K562 (cell line): ENCODE measurements around the gene IPO11. TPM values are rescaled to one million over a fixed set of nuclear protein-coding genes. Genes with fewer than 3 reads are reported as not detected.

ENCODE experiments used
- CCAR2 ChIP-seq: fragments of 200-400 bp; formaldehyde crosslinking; IDR thresholded peaks from 2 replicates; pipeline ENCODE4 v1.6.1; 2017; ENCODE audit warnings: mild to moderate bottlenecking, low read depth, low read length
- CEBPB ChIP-seq: fragments of 450-650 bp; IDR thresholded peaks from 2 replicates; pipeline ENCODE4 v1.6.1; 2016; ENCODE audit warnings: missing genetic modification characterization, missing compliant biosample characterization
- MCM7 ChIP-seq, 2 experiments: fragments of 450-650 bp; IDR thresholded peaks; 2 replicates each; pipeline ENCODE4 v1.6.1; 2016 to 2018
- NR2F6 ChIP-seq: fragments of 450-650 bp; formaldehyde crosslinking; IDR thresholded peaks from 2 replicates; pipeline ENCODE4 v1.4.0; 2020; ENCODE audit warnings: mild to moderate bottlenecking
- POLR3G ChIP-seq: IDR thresholded peaks from 2 replicates; pipeline ENCODE4 v1.6.1; 2011; ENCODE audit not compliant: insufficient read length, insufficient replicate concordance; ENCODE audit errors: extremely low read depth
- RAD51 ChIP-seq: fragments of 450-650 bp; IDR thresholded peaks from 2 replicates; pipeline ENCODE4 v1.7.1; 2016; ENCODE audit warnings: low read depth, mild to moderate bottlenecking, borderline replicate concordance
- RUNX1 ChIP-seq: sonication (generic); IDR thresholded peaks from 2 replicates; pipeline ENCODE4 v1.6.1; 2016; ENCODE audit warnings: antibody characterized with exemption, low read depth
- ZBTB7A ChIP-seq: IDR thresholded peaks from 2 replicates; pipeline ENCODE4 v1.6.1; 2011; ENCODE audit warnings: low read depth, mild to moderate bottlenecking, low read length, moderate library complexity, borderline replicate concordance; ENCODE audit not compliant: control insufficient read depth
- ZNF239 ChIP-seq: fragments of 250-450 bp; sonication (Bioruptor Pico); IDR thresholded peaks from 2 replicates; pipeline ENCODE4 v1.4.0; 2020; ENCODE audit warnings: mild to moderate bottlenecking
- polyA plus RNA-seq, 8 experiments: library from polyadenylated mRNA; depleted of rRNA in 4 of 8; stranded (reverse) in 5 of 8; unstranded in 3 of 8; fragments of >200 nt; fragmentation: Nextera tagmentation in 2 of 8; fragmentation: Illumina TruSeq in 1 of 8; extraction: Ambion mirVana in 2 of 8; extraction: Trizol in 1 of 8; gene quantifications; 2 replicates each; pipeline versions ENCODE4 v1.2.1 to v1.2.3, GENCODE V29; 2011 to 2014; ENCODE audit warnings: inconsistent platforms in 1 of 8, missing spikeins in 1 of 8
- total RNA-seq, 7 experiments: library from RNA; depleted of rRNA in 6 of 7; stranded (reverse); fragments of >200 nt in 6 of 7; fragmentation: Illumina TruSeq in 2 of 7; extraction: Trizol in 2 of 7; gene quantifications; 2 replicates each; pipeline versions ENCODE4 v1.2.1 to v1.2.3, GENCODE V29; 2011 to 2021; ENCODE audit warnings: low replicate concordance in 1 of 7
- TF ChIP-seq, protein P1 (sequence below): sonication (generic); formaldehyde crosslinking; IDR thresholded peaks from 2 replicates; pipeline ENCODE4 v1.8.1; 2023; ENCODE audit warnings: mild to moderate bottlenecking, missing genetic modification reagents
- TF ChIP-seq, protein P2 (sequence below): fragments of 250-450 bp; sonication (Bioruptor Pico); IDR thresholded peaks from 2 replicates; pipeline ENCODE4 v1.8.0; 2022; ENCODE audit warnings: inconsistent platforms, mild to moderate bottlenecking, moderate library complexity, borderline replicate concordance
- TF ChIP-seq, protein P3 (sequence below): fragments of 250-450 bp; sonication (Bioruptor Pico); IDR thresholded peaks from 2 replicates; pipeline ENCODE4 v1.5.1; 2021; ENCODE audit warnings: mild to moderate bottlenecking
- TF ChIP-seq, protein P4 (sequence below): fragments of 250-450 bp; sonication (Bioruptor Pico); IDR thresholded peaks from 2 replicates; pipeline ENCODE4 v1.5.0; 2020; ENCODE audit warnings: mild to moderate bottlenecking, borderline replicate concordance
- TF ChIP-seq, protein P5 (sequence below): fragments of 200-800 bp; sonication (Bioruptor generic); IDR thresholded peaks from 2 replicates; pipeline ENCODE4 v1.6.1; 2017; ENCODE audit warnings: missing genetic modification characterization, missing compliant biosample characterization
- TF ChIP-seq, protein P6 (sequence below): fragments of 450-650 bp; conservative IDR thresholded peaks from 2 replicates; pipeline ENCODE4 v1.6.1; 2016; ENCODE audit warnings: missing genetic modification characterization, low read depth, mild to moderate bottlenecking, control low read depth, missing compliant biosample characterization

Gene IPO11
- total and polyA plus RNA-seq, 9 of the 15 experiments (the other 6 are each of a cell fraction or from before 2014, with no cell fraction given) = 38.7 to 96.0 (median 70.9) TPM

DNA sequence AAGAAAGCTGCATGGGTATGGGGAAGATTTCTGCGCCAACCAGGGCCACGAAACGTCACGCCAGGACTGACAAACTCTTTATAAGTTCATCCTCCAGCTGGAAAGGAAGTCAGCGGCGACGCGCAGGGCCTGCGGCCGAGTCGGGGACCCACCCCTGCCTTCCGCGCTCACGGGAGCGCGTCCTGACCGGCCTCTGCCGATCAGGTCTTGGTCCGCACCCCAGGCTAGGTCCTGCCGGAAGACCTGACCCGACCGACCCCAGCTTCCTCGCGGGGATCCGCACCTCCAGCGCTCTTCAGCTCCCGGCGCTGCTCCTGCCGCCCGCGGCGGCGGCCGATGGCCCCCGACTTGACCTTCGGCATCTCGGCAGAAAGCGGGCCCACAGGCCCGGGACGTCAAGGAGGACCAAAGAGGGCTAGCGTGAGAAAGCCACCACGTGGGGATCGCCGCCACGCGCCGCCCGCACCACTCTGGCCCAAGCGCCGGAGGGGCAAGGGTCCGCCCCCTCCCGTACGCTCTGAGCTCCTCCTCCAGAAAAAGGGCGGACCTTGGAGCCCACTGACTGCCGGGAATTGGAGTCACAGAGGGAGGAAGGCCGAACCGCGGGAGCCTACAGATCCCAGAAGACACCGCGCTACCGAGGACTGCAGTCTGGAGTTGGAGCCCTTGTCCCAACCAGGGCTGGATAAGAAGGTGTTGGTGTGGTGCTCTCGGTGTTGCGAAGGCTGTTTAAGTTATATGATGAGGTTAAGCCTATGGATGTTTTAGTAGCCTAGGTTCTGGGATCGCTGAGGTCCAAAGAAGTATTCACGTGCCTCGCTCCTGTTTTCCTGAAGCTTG, 8.9 kb upstream of the IPO11 start, which contains the start of gene DIMT1 (continued):
- TF ChIP-seq, protein P1, sequence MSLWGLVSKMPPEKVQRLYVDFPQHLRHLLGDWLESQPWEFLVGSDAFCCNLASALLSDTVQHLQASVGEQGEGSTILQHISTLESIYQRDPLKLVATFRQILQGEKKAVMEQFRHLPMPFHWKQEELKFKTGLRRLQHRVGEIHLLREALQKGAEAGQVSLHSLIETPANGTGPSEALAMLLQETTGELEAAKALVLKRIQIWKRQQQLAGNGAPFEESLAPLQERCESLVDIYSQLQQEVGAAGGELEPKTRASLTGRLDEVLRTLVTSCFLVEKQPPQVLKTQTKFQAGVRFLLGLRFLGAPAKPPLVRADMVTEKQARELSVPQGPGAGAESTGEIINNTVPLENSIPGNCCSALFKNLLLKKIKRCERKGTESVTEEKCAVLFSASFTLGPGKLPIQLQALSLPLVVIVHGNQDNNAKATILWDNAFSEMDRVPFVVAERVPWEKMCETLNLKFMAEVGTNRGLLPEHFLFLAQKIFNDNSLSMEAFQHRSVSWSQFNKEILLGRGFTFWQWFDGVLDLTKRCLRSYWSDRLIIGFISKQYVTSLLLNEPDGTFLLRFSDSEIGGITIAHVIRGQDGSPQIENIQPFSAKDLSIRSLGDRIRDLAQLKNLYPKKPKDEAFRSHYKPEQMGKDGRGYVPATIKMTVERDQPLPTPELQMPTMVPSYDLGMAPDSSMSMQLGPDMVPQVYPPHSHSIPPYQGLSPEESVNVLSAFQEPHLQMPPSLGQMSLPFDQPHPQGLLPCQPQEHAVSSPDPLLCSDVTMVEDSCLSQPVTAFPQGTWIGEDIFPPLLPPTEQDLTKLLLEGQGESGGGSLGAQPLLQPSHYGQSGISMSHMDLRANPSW (CRISPR knock-in tag) = no peak
- TF ChIP-seq CEBPB (tag) (no peak), POLR3G (no peak), ZBTB7A (peak; percentile 77; the same call in 1 of the 2 replicates), NR2F6 (no peak), MCM7 (IDR thresholded peaks at IDR 0.05) (no peak), RUNX1 (no peak), RAD51 (peak; percentile 6; the same call in 1 of the 2 replicates), ZNF239 (CRISPR knock-in tag) (peak; percentile 70), CCAR2 (no peak)
- TF ChIP-seq, protein P2, sequence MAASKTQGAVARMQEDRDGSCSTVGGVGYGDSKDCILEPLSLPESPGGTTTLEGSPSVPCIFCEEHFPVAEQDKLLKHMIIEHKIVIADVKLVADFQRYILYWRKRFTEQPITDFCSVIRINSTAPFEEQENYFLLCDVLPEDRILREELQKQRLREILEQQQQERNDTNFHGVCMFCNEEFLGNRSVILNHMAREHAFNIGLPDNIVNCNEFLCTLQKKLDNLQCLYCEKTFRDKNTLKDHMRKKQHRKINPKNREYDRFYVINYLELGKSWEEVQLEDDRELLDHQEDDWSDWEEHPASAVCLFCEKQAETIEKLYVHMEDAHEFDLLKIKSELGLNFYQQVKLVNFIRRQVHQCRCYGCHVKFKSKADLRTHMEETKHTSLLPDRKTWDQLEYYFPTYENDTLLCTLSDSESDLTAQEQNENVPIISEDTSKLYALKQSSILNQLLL = no peak
- TF ChIP-seq, protein P3, sequence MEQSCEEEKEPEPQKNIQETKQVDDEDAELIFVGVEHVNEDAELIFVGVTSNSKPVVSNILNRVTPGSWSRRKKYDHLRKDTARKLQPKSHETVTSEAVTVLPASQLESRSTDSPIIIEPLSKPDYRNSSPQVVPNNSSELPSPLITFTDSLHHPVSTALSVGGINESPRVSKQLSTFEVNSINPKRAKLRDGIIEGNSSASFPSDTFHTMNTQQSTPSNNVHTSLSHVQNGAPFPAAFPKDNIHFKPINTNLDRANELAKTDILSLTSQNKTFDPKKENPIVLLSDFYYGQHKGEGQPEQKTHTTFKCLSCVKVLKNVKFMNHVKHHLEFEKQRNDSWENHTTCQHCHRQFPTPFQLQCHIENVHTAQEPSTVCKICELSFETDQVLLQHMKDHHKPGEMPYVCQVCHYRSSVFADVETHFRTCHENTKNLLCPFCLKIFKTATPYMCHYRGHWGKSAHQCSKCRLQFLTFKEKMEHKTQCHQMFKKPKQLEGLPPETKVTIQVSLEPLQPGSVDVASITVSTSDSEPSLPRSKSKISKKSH = no peak
- TF ChIP-seq, protein P4, sequence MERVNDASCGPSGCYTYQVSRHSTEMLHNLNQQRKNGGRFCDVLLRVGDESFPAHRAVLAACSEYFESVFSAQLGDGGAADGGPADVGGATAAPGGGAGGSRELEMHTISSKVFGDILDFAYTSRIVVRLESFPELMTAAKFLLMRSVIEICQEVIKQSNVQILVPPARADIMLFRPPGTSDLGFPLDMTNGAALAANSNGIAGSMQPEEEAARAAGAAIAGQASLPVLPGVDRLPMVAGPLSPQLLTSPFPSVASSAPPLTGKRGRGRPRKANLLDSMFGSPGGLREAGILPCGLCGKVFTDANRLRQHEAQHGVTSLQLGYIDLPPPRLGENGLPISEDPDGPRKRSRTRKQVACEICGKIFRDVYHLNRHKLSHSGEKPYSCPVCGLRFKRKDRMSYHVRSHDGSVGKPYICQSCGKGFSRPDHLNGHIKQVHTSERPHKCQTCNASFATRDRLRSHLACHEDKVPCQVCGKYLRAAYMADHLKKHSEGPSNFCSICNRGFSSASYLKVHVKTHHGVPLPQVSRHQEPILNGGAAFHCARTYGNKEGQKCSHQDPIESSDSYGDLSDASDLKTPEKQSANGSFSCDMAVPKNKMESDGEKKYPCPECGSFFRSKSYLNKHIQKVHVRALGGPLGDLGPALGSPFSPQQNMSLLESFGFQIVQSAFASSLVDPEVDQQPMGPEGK (CRISPR knock-in tag) = no peak
- TF ChIP-seq, protein P5, sequence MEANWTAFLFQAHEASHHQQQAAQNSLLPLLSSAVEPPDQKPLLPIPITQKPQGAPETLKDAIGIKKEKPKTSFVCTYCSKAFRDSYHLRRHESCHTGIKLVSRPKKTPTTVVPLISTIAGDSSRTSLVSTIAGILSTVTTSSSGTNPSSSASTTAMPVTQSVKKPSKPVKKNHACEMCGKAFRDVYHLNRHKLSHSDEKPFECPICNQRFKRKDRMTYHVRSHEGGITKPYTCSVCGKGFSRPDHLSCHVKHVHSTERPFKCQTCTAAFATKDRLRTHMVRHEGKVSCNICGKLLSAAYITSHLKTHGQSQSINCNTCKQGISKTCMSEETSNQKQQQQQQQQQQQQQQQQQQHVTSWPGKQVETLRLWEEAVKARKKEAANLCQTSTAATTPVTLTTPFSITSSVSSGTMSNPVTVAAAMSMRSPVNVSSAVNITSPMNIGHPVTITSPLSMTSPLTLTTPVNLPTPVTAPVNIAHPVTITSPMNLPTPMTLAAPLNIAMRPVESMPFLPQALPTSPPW = peak; percentile 81
- TF ChIP-seq, protein P6, sequence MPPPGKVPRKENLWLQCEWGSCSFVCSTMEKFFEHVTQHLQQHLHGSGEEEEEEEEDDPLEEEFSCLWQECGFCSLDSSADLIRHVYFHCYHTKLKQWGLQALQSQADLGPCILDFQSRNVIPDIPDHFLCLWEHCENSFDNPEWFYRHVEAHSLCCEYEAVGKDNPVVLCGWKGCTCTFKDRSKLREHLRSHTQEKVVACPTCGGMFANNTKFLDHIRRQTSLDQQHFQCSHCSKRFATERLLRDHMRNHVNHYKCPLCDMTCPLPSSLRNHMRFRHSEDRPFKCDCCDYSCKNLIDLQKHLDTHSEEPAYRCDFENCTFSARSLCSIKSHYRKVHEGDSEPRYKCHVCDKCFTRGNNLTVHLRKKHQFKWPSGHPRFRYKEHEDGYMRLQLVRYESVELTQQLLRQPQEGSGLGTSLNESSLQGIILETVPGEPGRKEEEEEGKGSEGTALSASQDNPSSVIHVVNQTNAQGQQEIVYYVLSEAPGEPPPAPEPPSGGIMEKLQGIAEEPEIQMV (tag) = no peak
